IMR-90 (cell line): ENCODE data around the gene HCAR3. TPM values are rescaled to one million over a fixed set of nuclear protein-coding genes. Genes with fewer than 3 reads are reported as not detected.

Experiments
- ATAC-seq: fragments of 200-7000 bp; cut with Tn5 transposase; 2 replicates; pipeline ENCODE4 v1.9.1; 2020; ENCODE audit warnings: low read depth, mild to moderate bottlenecking, moderate library complexity
- BruUV-seq: library from RNA; stranded (reverse); fragments of 400-500 nt; replicated peaks from 2 replicates; lab custom pipeline; 2021; lab: Mats Ljungman, UMichigan
- CTCF ChIA-PET: fragments of 300-600 bp; formaldehyde crosslinking; extraction: SDS; loops from one replicate; lab custom pipeline; 2021; ENCODE audit warnings: antibody characterized with exemption; lab: Yijun Ruan, JAX
- POLR2A ChIA-PET: fragments of 300-600 bp; sonication (Branson Sonifier 250); formaldehyde crosslinking; loops from one replicate; lab custom pipeline; 2022; ENCODE audit warnings: antibody characterized with exemption; ENCODE audit not compliant: unreplicated experiment; lab: Charles Lee
- DNase-seq: peaks from one replicate; pipeline ENCODE4 v3.0.0; 2013
- H2AFZ ChIP-seq: replicated peaks from 2 replicates; pipeline ENCODE3; 2013; ENCODE audit warnings: low read length, mild to moderate bottlenecking; ENCODE audit not compliant: poor library complexity
- H2AK5ac ChIP-seq: 2 replicates; pipeline ENCODE4 v1.6.1; 2013; ENCODE audit warnings: low read depth, low read length, inconsistent platforms
- H2AK9ac ChIP-seq: replicated peaks from 2 replicates; pipeline ENCODE3; 2013; ENCODE audit warnings: mild to moderate bottlenecking, low read depth, low read length, moderate library complexity; ENCODE audit not compliant: poor library complexity
- H2BK120ac ChIP-seq: 2 replicates; pipeline ENCODE4 v1.6.1; 2013; ENCODE audit warnings: low read depth, low read length, inconsistent platforms
- H2BK15ac ChIP-seq: 3 replicates; pipeline ENCODE4 v1.6.1; 2013; ENCODE audit warnings: low read depth, low read length, inconsistent platforms
- H2BK20ac ChIP-seq: 2 replicates; pipeline ENCODE4 v1.6.1; 2013; ENCODE audit warnings: low read depth, mild to moderate bottlenecking, inconsistent platforms, low read length, moderate library complexity
- H2BK5ac ChIP-seq: 2 replicates; pipeline ENCODE4 v1.6.1; 2013; ENCODE audit warnings: mild to moderate bottlenecking, low read depth, low read length, inconsistent platforms; ENCODE audit not compliant: poor library complexity, severe bottlenecking
- H3K14ac ChIP-seq: replicated peaks from 2 replicates; pipeline ENCODE4 v1.6.1; 2013; ENCODE audit warnings: low read depth, low read length, inconsistent platforms
- H3K18ac ChIP-seq: 2 replicates; pipeline ENCODE4 v1.6.1; 2013; ENCODE audit warnings: low read depth, low read length, control low read depth
- H3K23ac ChIP-seq: 2 replicates; pipeline ENCODE4 v1.6.1; 2013; ENCODE audit warnings: low read depth, low read length, inconsistent platforms
- H3K27ac ChIP-seq: 2 replicates; pipeline ENCODE4 v1.5.1; 2013; ENCODE audit warnings: mild to moderate bottlenecking, control low read depth, low read length; ENCODE audit not compliant: insufficient read depth
- H3K27me3 ChIP-seq: 2 replicates; pipeline ENCODE4 v1.6.1; 2013; ENCODE audit warnings: low read length; ENCODE audit not compliant: control insufficient read depth, insufficient read depth
- H3K36me3 ChIP-seq: 2 replicates; pipeline ENCODE4 v1.6.1; 2013; ENCODE audit warnings: low read length, mixed read lengths; ENCODE audit not compliant: control insufficient read depth, insufficient read depth
- H3K4ac ChIP-seq: 2 replicates; pipeline ENCODE4 v1.6.1; 2013; ENCODE audit warnings: low read depth, low read length, inconsistent platforms
- H3K4me1 ChIP-seq: 2 replicates; pipeline ENCODE4 v1.6.1; 2013; ENCODE audit warnings: low read length, mixed read lengths; ENCODE audit not compliant: control insufficient read depth, insufficient read depth
- H3K4me2 ChIP-seq: 2 replicates; pipeline ENCODE4 v1.6.1; 2013; ENCODE audit warnings: low read depth, mild to moderate bottlenecking, control low read depth, low read length, moderate library complexity
- H3K4me3 ChIP-seq: 2 replicates; pipeline ENCODE4 v1.5.1; 2013; ENCODE audit warnings: low read depth, mild to moderate bottlenecking, control low read depth, low read length, moderate library complexity; ENCODE audit not compliant: insufficient read depth
- H3K56ac ChIP-seq: 2 replicates; pipeline ENCODE4 v1.6.1; 2013; ENCODE audit warnings: low read length, inconsistent platforms; ENCODE audit not compliant: insufficient read depth; ENCODE audit errors: extremely low read depth
- H3K79me1 ChIP-seq, 2 experiments: 2 replicates each; pipeline ENCODE4 v1.6.1; 2013; ENCODE audit warnings: low read length in 2 of 2, inconsistent platforms in 1 of 2, low read depth in 1 of 2
- H3K9ac ChIP-seq: 2 replicates; pipeline ENCODE4 v1.6.1; 2013; ENCODE audit warnings: low read depth, low read length, control low read depth
- H3K9me1 ChIP-seq: 2 replicates; pipeline ENCODE4 v1.6.1; 2013; ENCODE audit warnings: low read length, inconsistent platforms; ENCODE audit not compliant: insufficient read depth
- H3K9me3 ChIP-seq: 2 replicates; pipeline ENCODE4 v1.6.1; 2013; ENCODE audit warnings: low read length; ENCODE audit not compliant: control insufficient read depth, insufficient read depth
- H4K20me1 ChIP-seq: 2 replicates; pipeline ENCODE4 v1.6.1; 2013; ENCODE audit warnings: low read length, inconsistent platforms; ENCODE audit not compliant: insufficient read depth
- H4K5ac ChIP-seq: 2 replicates; pipeline ENCODE4 v1.6.1; 2013; ENCODE audit warnings: mild to moderate bottlenecking, low read depth, low read length, control low read depth
- H4K8ac ChIP-seq, 2 experiments: 2 replicates each; pipeline ENCODE4 v1.6.1; 2013; ENCODE audit warnings: low read depth in 2 of 2, low read length in 2 of 2, control low read depth in 1 of 2, inconsistent platforms in 1 of 2
- H4K91ac ChIP-seq: 2 replicates; pipeline ENCODE4 v1.6.1; 2013; ENCODE audit warnings: low read depth, low read length, inconsistent platforms; ENCODE audit not compliant: insufficient read depth
- BHLHE40 ChIP-seq: fragments of 150-350 bp; IDR thresholded peaks from 2 replicates; pipeline ENCODE4 v1.6.1; 2016; ENCODE audit warnings: mild to moderate bottlenecking, low read depth, low read length
- CHD1 ChIP-seq: IDR thresholded peaks from 2 replicates; pipeline ENCODE4 v1.6.1; 2012; ENCODE audit warnings: low read depth, low read length, improper control_type of control experiment
- MAZ ChIP-seq: IDR thresholded peaks from 2 replicates; pipeline ENCODE4 v1.6.1; 2012; ENCODE audit warnings: low read depth, mild to moderate bottlenecking, low read length, improper control_type of control experiment, moderate library complexity, borderline replicate concordance
- MXI1 ChIP-seq: IDR thresholded peaks from 2 replicates; pipeline ENCODE4 v1.6.1; 2012; ENCODE audit warnings: low read depth, mild to moderate bottlenecking, low read length, moderate library complexity, borderline replicate concordance
- NFE2L2 ChIP-seq: fragments of 150-350 bp; IDR thresholded peaks from 2 replicates; pipeline ENCODE4 v1.6.1; 2016; ENCODE audit warnings: low read depth, mild to moderate bottlenecking, low read length
- POLR2A ChIP-seq: IDR thresholded peaks from 2 replicates; pipeline ENCODE4 v1.6.1; 2012; ENCODE audit warnings: mild to moderate bottlenecking, low read depth, low read length
- WGBS, 2 experiments: methylation state at CpG; one replicate each; pipeline versions ENCODE4 v1.1.5 to v1.1.7; 2013; ENCODE audit warnings: missing lambda C conversion rate in 2 of 2; ENCODE audit not compliant: insufficient read length in 1 of 2; ENCODE audit errors: extremely low coverage in 2 of 2; 5-methylcytosine and 5-hydroxymethylcytosine counted together
- dilution Hi-C: fragments of 300-500 bp; cut with HindIII; formaldehyde crosslinking; loops from one replicate; pipeline ENCODE4 v1.14.3; 2018; ENCODE audit warnings: low sequenced_read_pairs; ENCODE audit not compliant: unreplicated experiment
- in situ Hi-C: fragments of 300-500 bp; cut with MboI; formaldehyde crosslinking; loops from 3 replicates; pipeline ENCODE4 v1.14.3; 2019; ENCODE audit warnings: low sequenced_read_pairs, inconsistent platforms, mixed read lengths
- intact Hi-C: fragments of 100-400 bp; cut with micrococcal nuclease; formaldehyde crosslinking; loops from 2 replicates; pipeline ENCODE4 v1.10.0; 2022
- polyA plus RNA-seq, 3 experiments: library from polyadenylated mRNA; depleted of rRNA; stranded (reverse); fragments of >200 nt; gene quantifications; 2 replicates each; pipeline ENCODE4 v1.2.3, GENCODE V29; 2012; ENCODE audit warnings: low replicate concordance in 1 of 3
- total RNA-seq: library from RNA; depleted of rRNA; stranded (reverse); fragments of >200 nt; gene quantifications from 2 replicates; pipeline ENCODE4 v1.2.3, GENCODE V29; 2012

The HCAR3 gene
- total and polyA plus RNA-seq, 2 of the 4 experiments (the other 2 are of a cell fraction) = not detected

DNA sequence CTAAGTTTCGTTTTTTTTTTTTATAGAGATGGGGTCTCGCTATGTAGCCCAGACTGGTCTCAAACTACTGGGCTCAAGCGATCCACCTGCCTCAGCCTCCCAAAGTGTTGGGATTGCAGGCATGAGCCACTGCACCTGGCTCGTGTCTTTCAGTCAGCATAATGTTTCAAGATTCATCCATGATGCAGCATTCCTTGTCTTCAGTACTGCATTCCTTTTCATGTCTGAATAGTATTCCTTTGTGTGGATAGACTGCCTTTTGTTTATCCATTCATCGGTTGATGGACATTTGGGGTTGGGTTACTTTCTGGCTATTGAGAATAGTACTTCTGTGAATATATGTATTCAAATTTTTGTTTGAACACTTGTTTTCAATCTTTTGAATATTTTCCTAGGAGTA lies 50.9 kb downstream of the HCAR3 start:
- no peak overlapping the region for H3K18ac ChIP-seq
- H2BK20ac ChIP-seq = no peak overlapping the region
- H3K9ac ChIP-seq = no peak overlapping the region
- ATAC-seq = no peak
- H2AK5ac ChIP-seq = no peak overlapping the region
- no peak overlapping the region for H3K23ac ChIP-seq
- H2BK5ac ChIP-seq = no peak overlapping the region
- H3K9me1 ChIP-seq = no peaks in the 10 kb centered on the region
- H3K27ac ChIP-seq = no peak overlapping the region
- H2AK9ac ChIP-seq = no peak overlapping the region
- dilution Hi-C loops = no loop called here
- H3K4me3 ChIP-seq = no peak overlapping the region
- WGBS, 2 experiments = 100% methylated on average over 1 of the region's 5 CpGs; no CpG with 5 or more reads in 1 of the 2 experiments
- no peak overlapping the region for H4K8ac ChIP-seq
- no peak overlapping the region for H2BK120ac ChIP-seq
- no peak overlapping the region for H3K4ac ChIP-seq
- no peaks in the 10 kb centered on the region for H3K27me3 ChIP-seq
- no peaks in the 10 kb centered on the region for H3K9me3 ChIP-seq
- no peaks in the 10 kb centered on the region for H4K20me1 ChIP-seq
- H3K4me2 ChIP-seq = no peak overlapping the region
- no peak for DNase-seq
- intact Hi-C loops = no loop called here
- in situ Hi-C loops = no loop called here
- no TSS peak for BruUV-seq
- no peak overlapping the region for H2AFZ ChIP-seq
- no peak overlapping the region for H4K91ac ChIP-seq
- no peaks in the 10 kb centered on the region for H3K79me1 ChIP-seq
- ChIA-PET POLR2A (no interaction called here), CTCF (no interaction called here)
- no peak overlapping the region for H4K5ac ChIP-seq
- H3K14ac ChIP-seq = no peak overlapping the region
- no peaks in the 10 kb centered on the region for H3K36me3 ChIP-seq
- TF ChIP-seq MAZ (no peak), NFE2L2 (no peak), POLR2A (no peak), CHD1 (no peak), BHLHE40 (no peak), MXI1 (no peak)
- no peak overlapping the region for H2BK15ac ChIP-seq
- no peak overlapping the region for H3K56ac ChIP-seq
- peaks cover 3% of the 10 kb centered on the region for H3K4me1 ChIP-seq
